ENCODE measurements around the gene ERVMER34-1. TPM values are rescaled to one million over a fixed set of nuclear protein-coding genes. Genes with fewer than 3 reads are reported as not detected.

Gene ERVMER34-1
- total RNA-seq, 1 donor: under 0.01 TPM

- no peak overlapping the region for H3K4me3 ChIP-seq (ENCODE audit: low read depth, low read length)
- DNase-seq (ENCODE audit: low read depth): no peak
- TF ChIP-seq CTCF (IDR thresholded peaks at IDR 0.05; ENCODE audit: insufficient read depth, low read length): no peak
These were observed 1.0 kb downstream of the ERVMER34-1 start for GRCh38 chr4:52750213-52750612.

- no peak for TF ChIP-seq CTCF (IDR thresholded peaks at IDR 0.05; ENCODE audit: insufficient read depth, low read length)
- no peak for DNase-seq (ENCODE audit: low read depth)
- no peak overlapping the region for H3K4me3 ChIP-seq (ENCODE audit: low read depth, low read length)
These were observed 2.8 kb downstream of the ERVMER34-1 start for GRCh38 chr4:52748432-52748831.

GRCh38 chr4:52744588-52744987, 6.6 kb downstream of the ERVMER34-1 start:
- DNase-seq (ENCODE audit: low read depth): no peak
- H3K4me3 ChIP-seq (ENCODE audit: low read depth, low read length): no peak overlapping the region
- TF ChIP-seq CTCF (IDR thresholded peaks at IDR 0.05; ENCODE audit: insufficient read depth, low read length): no peak

GRCh38 chr4:52743444-52744019, 7.7 kb downstream of the ERVMER34-1 start:
- DNase-seq (ENCODE audit: low read depth): no peak
- no peak for TF ChIP-seq CTCF (IDR thresholded peaks at IDR 0.05; ENCODE audit: insufficient read depth, low read length)

GRCh38 chr4:52729586-52729985, 21.6 kb downstream of the ERVMER34-1 start:
- H3K4me3 ChIP-seq (ENCODE audit: low read depth, low read length): no peak overlapping the region
- no peak for DNase-seq (ENCODE audit: low read depth)
- TF ChIP-seq CTCF (IDR thresholded peaks at IDR 0.05; ENCODE audit: insufficient read depth, low read length): no peak

More at GRCh38 chr4:52743444-52744019, 7.7 kb downstream of the ERVMER34-1 start:
- H3K4me3 ChIP-seq (ENCODE audit: low read depth, low read length): no peak overlapping the region

GRCh38 chr4:52728691-52729240, 22.5 kb downstream of the ERVMER34-1 start:
- H3K4me3 ChIP-seq (ENCODE audit: low read depth, low read length): no peak overlapping the region
- TF ChIP-seq CTCF (IDR thresholded peaks at IDR 0.05; ENCODE audit: insufficient read depth, low read length): no peak
- DNase-seq (ENCODE audit: low read depth): no peak
